Kidney epithelial cell (primary cell): ENCODE measurements around the gene MIXL1. TPM values are rescaled to one million over a fixed set of nuclear protein-coding genes. Genes with fewer than 3 reads are reported as not detected.

Experiments used
- DNase-seq: peaks from one replicate; pipeline ENCODE4 v3.0.0-alpha.2; 2010; ENCODE audit warnings: low read depth
- H3K27me3 ChIP-seq: 2 replicates; pipeline ENCODE4 v1.6.0; 2011; ENCODE audit warnings: low read length; ENCODE audit not compliant: control insufficient read depth, insufficient read depth
- H3K36me3 ChIP-seq: 2 replicates; pipeline ENCODE4 v1.5.1; 2011; ENCODE audit warnings: low read length; ENCODE audit not compliant: control insufficient read depth, insufficient read depth
- H3K4me3 ChIP-seq: 2 replicates; pipeline ENCODE4 v1.5.1; 2011; ENCODE audit warnings: low read depth, mild to moderate bottlenecking, control low read depth, low read length
- total RNA-seq: library from RNA; depleted of rRNA; stranded (reverse); fragments of >200 nt; gene quantifications from 2 replicates; pipeline ENCODE4 v1.2.3, GENCODE V29; 2015
- TF ChIP-seq, protein P1 (sequence below): IDR thresholded peaks from 2 replicates; pipeline ENCODE4 v1.5.1; 2011; ENCODE audit warnings: mild to moderate bottlenecking, moderate library complexity, low read length, control low read depth, inconsistent platforms; ENCODE audit not compliant: insufficient read depth, poor library complexity, severe bottlenecking

The MIXL1 gene
- total RNA-seq, 1 donor from 2014 or later: 0.67 TPM

DNA sequence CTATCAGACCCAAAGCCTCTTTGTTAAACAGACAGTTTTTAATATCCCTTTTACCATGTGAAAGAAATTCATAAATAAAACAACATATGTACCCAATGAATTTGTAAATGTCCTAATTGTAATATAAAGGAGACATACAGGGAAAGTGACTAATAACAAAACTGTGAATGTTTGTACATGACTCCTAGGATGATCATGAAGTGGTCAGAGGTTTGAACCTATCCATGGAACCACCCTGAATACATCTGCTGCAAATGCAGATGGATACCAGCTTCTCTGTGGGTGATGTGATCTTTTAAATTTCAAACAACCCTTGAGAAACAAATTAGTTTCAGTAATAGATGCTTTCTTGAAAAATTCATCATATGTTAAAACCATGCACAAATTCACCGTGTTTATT lies 20.2 kb upstream of the MIXL1 start:
- Histone ChIP-seq H3K27me3 (no peaks in the 10 kb centered on the region), H3K36me3 (no peaks in the 10 kb centered on the region), H3K4me3 (no peak overlapping the region)
- TF ChIP-seq, protein P1, sequence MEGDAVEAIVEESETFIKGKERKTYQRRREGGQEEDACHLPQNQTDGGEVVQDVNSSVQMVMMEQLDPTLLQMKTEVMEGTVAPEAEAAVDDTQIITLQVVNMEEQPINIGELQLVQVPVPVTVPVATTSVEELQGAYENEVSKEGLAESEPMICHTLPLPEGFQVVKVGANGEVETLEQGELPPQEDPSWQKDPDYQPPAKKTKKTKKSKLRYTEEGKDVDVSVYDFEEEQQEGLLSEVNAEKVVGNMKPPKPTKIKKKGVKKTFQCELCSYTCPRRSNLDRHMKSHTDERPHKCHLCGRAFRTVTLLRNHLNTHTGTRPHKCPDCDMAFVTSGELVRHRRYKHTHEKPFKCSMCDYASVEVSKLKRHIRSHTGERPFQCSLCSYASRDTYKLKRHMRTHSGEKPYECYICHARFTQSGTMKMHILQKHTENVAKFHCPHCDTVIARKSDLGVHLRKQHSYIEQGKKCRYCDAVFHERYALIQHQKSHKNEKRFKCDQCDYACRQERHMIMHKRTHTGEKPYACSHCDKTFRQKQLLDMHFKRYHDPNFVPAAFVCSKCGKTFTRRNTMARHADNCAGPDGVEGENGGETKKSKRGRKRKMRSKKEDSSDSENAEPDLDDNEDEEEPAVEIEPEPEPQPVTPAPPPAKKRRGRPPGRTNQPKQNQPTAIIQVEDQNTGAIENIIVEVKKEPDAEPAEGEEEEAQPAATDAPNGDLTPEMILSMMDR: no peak
- no peak for DNase-seq

DNA sequence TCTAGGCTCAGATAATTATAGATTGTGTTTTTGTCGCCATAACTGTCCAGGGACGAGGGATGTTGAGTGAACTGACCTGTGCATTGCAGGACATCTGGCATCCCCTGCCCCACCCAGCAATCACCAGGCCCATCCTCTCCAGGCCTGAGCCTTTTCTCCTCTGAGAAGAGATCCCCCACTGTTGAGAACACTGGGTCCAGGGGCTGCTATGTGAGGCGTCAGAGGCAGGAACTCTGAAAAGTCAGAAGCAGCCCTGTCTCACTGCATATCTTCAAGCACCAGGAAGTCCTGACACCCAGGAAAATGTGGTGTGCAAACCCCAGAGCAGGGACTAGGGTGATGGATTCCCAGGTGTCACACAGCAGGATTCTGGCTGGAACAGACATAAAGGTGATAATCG lies 19.8 kb upstream of the MIXL1 start:
- no peaks in the 10 kb centered on the region for H3K36me3 ChIP-seq
- TF ChIP-seq, protein P1: no peak
- DNase-seq: no peak
- no peak overlapping the region for H3K4me3 ChIP-seq
- H3K27me3 ChIP-seq: no peaks in the 10 kb centered on the region

DNA sequence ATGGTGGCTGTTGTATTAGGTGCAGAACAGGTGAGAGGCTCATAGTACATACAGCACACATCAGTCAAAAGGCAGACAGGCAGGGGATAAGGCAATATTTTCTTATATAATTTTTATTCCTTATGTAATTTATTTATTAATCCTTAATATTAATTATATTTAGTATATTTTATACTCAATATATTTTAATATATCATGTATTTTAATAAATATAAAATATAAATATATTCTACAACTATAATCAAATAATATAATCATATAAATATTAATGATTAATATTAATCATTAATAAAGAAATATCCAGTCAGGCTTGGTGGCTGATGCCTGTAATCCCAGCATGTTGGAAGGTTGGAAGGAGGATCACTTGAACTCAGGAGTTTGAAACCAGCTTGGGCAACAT lies 19.3 kb upstream of the MIXL1 start:
- TF ChIP-seq, protein P1: no peak
- no peak for DNase-seq
- Histone ChIP-seq H3K36me3 (no peaks in the 10 kb centered on the region), H3K4me3 (no peak overlapping the region), H3K27me3 (no peaks in the 10 kb centered on the region)

DNA sequence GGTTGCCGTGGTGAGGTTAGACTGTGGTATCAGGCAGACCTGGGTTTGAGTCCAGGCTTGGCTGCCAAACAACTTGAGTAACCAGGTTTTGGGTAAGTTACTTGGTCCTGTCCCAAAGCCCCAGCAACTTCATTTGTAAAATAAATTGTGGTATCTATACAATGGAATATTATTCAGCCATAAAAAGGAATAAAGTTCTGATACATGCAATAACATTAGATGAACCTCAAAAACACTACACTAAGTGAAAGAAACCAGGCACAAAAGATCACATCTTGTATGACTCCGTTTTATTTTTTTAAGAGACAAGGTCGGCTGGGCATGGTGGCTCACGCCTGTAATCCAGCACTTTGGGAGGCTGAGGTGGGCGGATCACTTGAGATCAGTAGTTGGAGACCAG lies 16.4 kb upstream of the MIXL1 start:
- DNase-seq: no peak
- TF ChIP-seq, protein P1: no peak
- no peaks in the 10 kb centered on the region for H3K36me3 ChIP-seq
- no peak overlapping the region for H3K4me3 ChIP-seq
- H3K27me3 ChIP-seq: no peaks in the 10 kb centered on the region

DNA sequence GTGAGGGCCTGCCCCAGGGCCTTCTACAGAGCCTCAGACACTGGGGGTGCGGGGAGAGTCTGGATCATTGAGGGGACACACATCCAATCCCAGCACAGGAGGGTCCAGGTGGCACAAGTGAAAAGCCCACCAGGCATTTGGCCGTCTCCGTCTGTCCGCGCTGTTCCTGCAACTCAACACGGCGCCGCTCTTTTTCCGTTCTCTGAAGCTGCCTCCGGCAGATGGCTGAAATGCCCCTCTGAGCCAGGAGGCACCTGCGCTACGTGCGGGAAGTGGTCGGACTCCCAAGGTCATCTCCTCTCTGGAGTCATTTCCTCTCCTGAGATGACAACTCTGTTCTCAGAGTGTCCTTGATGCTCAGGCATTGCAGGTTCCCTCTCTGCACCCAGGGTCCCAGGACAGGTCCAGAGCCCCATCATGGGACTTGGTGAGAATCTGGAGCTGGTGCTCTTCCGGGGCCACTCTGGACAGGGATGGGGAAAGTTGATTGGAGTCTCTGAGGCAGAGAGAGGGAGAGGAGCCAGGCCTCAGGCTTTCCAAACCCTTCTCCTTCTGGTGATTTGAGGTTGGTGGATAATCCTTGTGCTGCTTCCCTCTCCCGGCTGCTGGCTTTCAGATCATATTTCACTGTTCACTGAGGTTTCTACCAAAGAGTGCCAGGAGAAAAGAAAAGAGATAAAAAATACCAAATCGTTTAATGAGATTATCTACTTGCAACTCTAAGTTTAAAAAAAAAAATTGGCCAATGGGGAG lies 14.0 kb upstream of the MIXL1 start:
- no peak for DNase-seq

More for the DNA sequence above, 14.0 kb upstream of the MIXL1 start:
- TF ChIP-seq, protein P1: no peak
- Histone ChIP-seq H3K36me3 (no peaks in the 10 kb centered on the region), H3K4me3 (no peak overlapping the region), H3K27me3 (no peaks in the 10 kb centered on the region)
